ENCODE results near the gene SLC43A2.

Gene SLC43A2

GRCh38 chr17:1584167-1584566 lies 44.5 kb downstream of the SLC43A2 start:
- TF ChIP-seq YY1 (IDR thresholded peaks at IDR 0.05; ENCODE audit: low read depth) = no peak
- no peak for TF ChIP-seq TAF1 (IDR thresholded peaks at IDR 0.05; ENCODE audit: low read depth)
- TF ChIP-seq EP300 (IDR thresholded peaks at IDR 0.05; ENCODE audit: borderline replicate concordance) = no peak
- TF ChIP-seq TCF12 (IDR thresholded peaks at IDR 0.05; ENCODE audit: low read depth) = no peak
- no peak for TF ChIP-seq USF1 (IDR thresholded peaks at IDR 0.05)
- no peak for TF ChIP-seq CREB1 (IDR thresholded peaks at IDR 0.05; ENCODE audit: low read depth)
- no peak for TF ChIP-seq EGR1 (IDR thresholded peaks at IDR 0.05)
- TF ChIP-seq ZBTB7A (IDR thresholded peaks at IDR 0.05; ENCODE audit: low read depth) = no peak
- TF ChIP-seq MAX (IDR thresholded peaks at IDR 0.05) = no peak
- TF ChIP-seq RAD21 (IDR thresholded peaks at IDR 0.05; ENCODE audit: low read depth) = no peak
- TF ChIP-seq FOXM1 (IDR thresholded peaks at IDR 0.05; ENCODE audit: borderline replicate concordance, low read depth) = no peak
- no peak for TF ChIP-seq CEBPB (IDR thresholded peaks at IDR 0.05)
- no peak for TF ChIP-seq TEAD4 (IDR thresholded peaks at IDR 0.05)
- no peak for TF ChIP-seq REST (IDR thresholded peaks at IDR 0.05; ENCODE audit: low read depth)

- TF ChIP-seq TAF1 (IDR thresholded peaks at IDR 0.05; ENCODE audit: low read depth) (no peak), REST (IDR thresholded peaks at IDR 0.05; ENCODE audit: low read depth) (no peak), USF1 (IDR thresholded peaks at IDR 0.05) (no peak), TEAD4 (IDR thresholded peaks at IDR 0.05) (no peak), EP300 (IDR thresholded peaks at IDR 0.05; ENCODE audit: borderline replicate concordance) (no peak), RAD21 (IDR thresholded peaks at IDR 0.05; ENCODE audit: low read depth) (no peak), CREB1 (IDR thresholded peaks at IDR 0.05; ENCODE audit: low read depth) (no peak), TCF12 (IDR thresholded peaks at IDR 0.05; ENCODE audit: low read depth) (no peak), CEBPB (IDR thresholded peaks at IDR 0.05) (no peak), ZBTB7A (IDR thresholded peaks at IDR 0.05; ENCODE audit: low read depth) (no peak), YY1 (IDR thresholded peaks at IDR 0.05; ENCODE audit: low read depth) (no peak), MAX (IDR thresholded peaks at IDR 0.05) (no peak), EGR1 (IDR thresholded peaks at IDR 0.05) (no peak), FOXM1 (IDR thresholded peaks at IDR 0.05; ENCODE audit: borderline replicate concordance, low read depth) (no peak), NFIC (IDR thresholded peaks at IDR 0.05) (no peak)
These were observed 45.1 kb downstream of the SLC43A2 start for GRCh38 chr17:1583556-1583955.

GRCh38 chr17:1582374-1582773 lies 46.3 kb downstream of the SLC43A2 start:
- TF ChIP-seq FOXM1 (IDR thresholded peaks at IDR 0.05; ENCODE audit: borderline replicate concordance, low read depth) (no peak), EP300 (IDR thresholded peaks at IDR 0.05; ENCODE audit: borderline replicate concordance) (no peak), CREB1 (IDR thresholded peaks at IDR 0.05; ENCODE audit: low read depth) (no peak), REST (IDR thresholded peaks at IDR 0.05; ENCODE audit: low read depth) (no peak)

- TF ChIP-seq NFIC (IDR thresholded peaks at IDR 0.05) = peak; percentile 92
- TF ChIP-seq EGR1 (IDR thresholded peaks at IDR 0.05) = no peak
- no peak for TF ChIP-seq CREB1 (IDR thresholded peaks at IDR 0.05; ENCODE audit: low read depth)
- peak; percentile 99 for TF ChIP-seq TCF12 (IDR thresholded peaks at IDR 0.05; ENCODE audit: low read depth)
- peak; percentile 40; the same call in 1 of the 2 replicates for TF ChIP-seq MAX (IDR thresholded peaks at IDR 0.05)
- peak; percentile 67 for TF ChIP-seq TEAD4 (IDR thresholded peaks at IDR 0.05)
- TF ChIP-seq RAD21 (IDR thresholded peaks at IDR 0.05; ENCODE audit: low read depth) = peak; percentile 6; the same call in 1 of the 2 replicates
- TF ChIP-seq EP300 (IDR thresholded peaks at IDR 0.05; ENCODE audit: borderline replicate concordance) = peak; percentile 96
- TF ChIP-seq USF1 (IDR thresholded peaks at IDR 0.05) = no peak
- peak; percentile 77; the same call in 1 of the 2 replicates for TF ChIP-seq FOXM1 (IDR thresholded peaks at IDR 0.05; ENCODE audit: borderline replicate concordance, low read depth)
- peak; percentile 37; the same call in 1 of the 2 replicates for TF ChIP-seq YY1 (IDR thresholded peaks at IDR 0.05; ENCODE audit: low read depth)
- peak; percentile 22; the same call in 1 of the 2 replicates for TF ChIP-seq ZBTB7A (IDR thresholded peaks at IDR 0.05; ENCODE audit: low read depth)
These were observed 47.5 kb downstream of the SLC43A2 start for GRCh38 chr17:1580979-1581676.
